Heart left ventricle (tissue), 13 donors: ENCODE data around the gene LRRC41.

Source experiments
- POLR2A ChIP-seq, 2 donors: fragments of 450-650 bp; IDR thresholded peaks; one replicate each; pipeline ENCODE4 v1.6.1; 2017; ENCODE audit warnings: antibody characterized with exemption in 2 of 2, mild to moderate bottlenecking in 2 of 2, moderate library complexity in 2 of 2
- TF ChIP-seq, protein P1 (sequence below), 12 donors: fragments of 200-600 bp; sonication (generic) in 4 of 12; IDR thresholded peaks; one replicate each; pipeline versions ENCODE4 v1.5.0 to v1.8.0; 2018 to 2022; ENCODE audit warnings: antibody characterized with exemption in 12 of 12, mild to moderate bottlenecking in 5 of 12
- donor health status: ischemic (EF 13 %, LVEDD 7.1; RV severe dilation, severe dysfunction).
- donor health status: DM: no; HTN: yes; CAD: no.
- donor health status: DM: no; HTN: no; CAD: no.
- donor health status: ischemic (EF 25% LVEDD 6.9; RV normal size, moderate dysfunction).
- donor health status: ischemic (EF 25% LVEDD 5.7; RV mildly dilated, moderate dysfunction).
- donor health status: ischemic (EF 35%, LVEDD 5.7; RV mildly dilated, moderate dysfunction).
- donor health status: nonischemic (EF 11% LVEDD 7.7; RV severe dilation, severe dysfunction).
- donor health status: DM: yes; HTN: yes; CAD: no.
- donor health status: PGD.
- donor health status: ischemic (EF 29% LVEDD 5.4; RV normal size, mild dysfunction).
- donor health status: nonischemic (EF 23%, LVEDD 6.1; RV moderate dilation, normal function).

DNA sequence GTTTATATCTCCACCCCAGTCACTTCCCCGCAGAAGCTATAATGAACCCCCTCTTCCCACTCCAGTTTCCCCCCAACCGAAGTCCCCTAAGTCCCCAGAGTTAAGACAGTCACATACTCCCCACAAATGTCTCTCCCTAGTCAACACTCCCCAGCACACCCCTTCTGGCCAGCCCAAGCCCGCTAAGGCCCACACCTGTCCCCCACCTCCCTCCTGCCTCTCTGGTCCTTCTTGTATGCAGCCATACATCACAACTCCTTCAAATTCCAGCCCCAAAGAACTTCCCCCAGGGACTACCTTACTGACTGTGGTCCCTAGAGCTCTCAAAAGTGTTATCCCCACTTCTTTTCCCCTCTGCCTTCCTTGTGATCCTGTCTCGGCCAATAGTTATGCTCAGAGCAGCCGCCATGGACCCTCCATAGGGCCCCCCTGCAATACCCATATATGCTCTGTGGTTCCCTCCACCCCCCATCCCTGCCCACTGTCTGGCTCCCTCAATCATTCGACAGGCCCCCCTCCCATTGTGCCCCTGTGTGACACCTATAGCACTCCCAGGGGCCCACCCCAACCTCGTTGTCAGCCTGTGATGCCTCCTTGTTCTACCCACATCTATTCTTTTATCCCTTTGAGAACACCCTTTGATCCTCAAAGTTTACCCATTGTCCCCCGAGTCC lies 39.4 kb upstream of the LRRC41 start:
- TF ChIP-seq, protein P1, sequence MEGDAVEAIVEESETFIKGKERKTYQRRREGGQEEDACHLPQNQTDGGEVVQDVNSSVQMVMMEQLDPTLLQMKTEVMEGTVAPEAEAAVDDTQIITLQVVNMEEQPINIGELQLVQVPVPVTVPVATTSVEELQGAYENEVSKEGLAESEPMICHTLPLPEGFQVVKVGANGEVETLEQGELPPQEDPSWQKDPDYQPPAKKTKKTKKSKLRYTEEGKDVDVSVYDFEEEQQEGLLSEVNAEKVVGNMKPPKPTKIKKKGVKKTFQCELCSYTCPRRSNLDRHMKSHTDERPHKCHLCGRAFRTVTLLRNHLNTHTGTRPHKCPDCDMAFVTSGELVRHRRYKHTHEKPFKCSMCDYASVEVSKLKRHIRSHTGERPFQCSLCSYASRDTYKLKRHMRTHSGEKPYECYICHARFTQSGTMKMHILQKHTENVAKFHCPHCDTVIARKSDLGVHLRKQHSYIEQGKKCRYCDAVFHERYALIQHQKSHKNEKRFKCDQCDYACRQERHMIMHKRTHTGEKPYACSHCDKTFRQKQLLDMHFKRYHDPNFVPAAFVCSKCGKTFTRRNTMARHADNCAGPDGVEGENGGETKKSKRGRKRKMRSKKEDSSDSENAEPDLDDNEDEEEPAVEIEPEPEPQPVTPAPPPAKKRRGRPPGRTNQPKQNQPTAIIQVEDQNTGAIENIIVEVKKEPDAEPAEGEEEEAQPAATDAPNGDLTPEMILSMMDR (IDR thresholded peaks at IDR 0.05): no peak
- TF ChIP-seq POLR2A (IDR thresholded peaks at IDR 0.05): no peak
